CD4-positive, alpha-beta T cell treated with Interleukin-15 for 4 hours (primary cell): ENCODE data around the gene JAKMIP1.

Experiments
- DNase-seq: peaks from one replicate; pipeline ENCODE4 v3.0.0-alpha.2; 2020; ENCODE audit warnings: low spot score

The JAKMIP1 gene

DNA sequence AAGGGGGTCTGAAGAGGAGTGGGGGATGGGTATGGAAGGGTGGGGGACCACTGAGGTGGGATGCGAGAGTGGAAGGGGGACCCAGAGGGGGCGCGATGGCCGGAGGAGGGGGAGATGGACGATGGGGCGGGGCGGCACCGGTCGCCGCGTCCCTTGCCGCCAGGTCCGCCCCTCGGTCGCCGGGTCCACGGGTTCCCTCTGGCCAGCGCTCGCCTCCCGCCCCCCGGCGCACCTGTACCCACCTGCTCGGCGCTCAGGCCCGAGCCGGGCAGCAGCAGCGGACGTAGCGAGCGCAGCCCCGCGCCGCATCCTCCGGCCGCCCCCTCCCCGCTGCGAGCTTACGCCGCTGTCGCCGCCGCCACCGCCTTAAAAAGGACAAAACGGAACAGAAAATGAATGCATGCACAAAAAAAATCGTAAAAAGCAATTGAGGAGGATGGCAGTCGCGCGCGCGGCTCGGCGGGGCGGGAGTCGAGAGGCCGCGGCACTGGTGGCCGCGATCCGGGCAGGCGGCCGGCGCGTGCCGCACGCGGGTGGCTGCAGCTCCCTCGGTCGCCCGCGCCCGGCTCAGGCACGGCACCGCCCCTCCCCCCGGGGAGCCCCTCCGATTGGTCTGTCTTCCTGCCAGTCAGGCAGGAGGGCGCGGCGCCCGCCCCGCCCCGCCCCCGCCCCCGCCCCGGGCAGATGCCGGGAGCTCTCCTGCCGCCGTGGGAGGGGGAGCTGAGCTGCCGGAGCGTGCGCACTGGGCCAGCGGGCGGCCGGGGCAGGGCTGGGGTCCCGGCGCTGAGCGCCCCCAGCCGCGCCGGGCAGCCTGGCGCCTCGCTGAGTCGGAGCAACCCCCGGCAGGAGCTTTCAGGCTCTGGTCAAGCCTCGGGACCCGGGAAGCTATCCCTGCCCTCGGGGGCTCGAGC lies at the start of gene JAKMIP1:
Gene JAKMIP1, minus strand, starts transcription at position 539 of the 911 bp plus-strand sequence. CDS start 87,699 bp downstream, outside the sequence.
- peak; percentile 90 for DNase-seq

DNA sequence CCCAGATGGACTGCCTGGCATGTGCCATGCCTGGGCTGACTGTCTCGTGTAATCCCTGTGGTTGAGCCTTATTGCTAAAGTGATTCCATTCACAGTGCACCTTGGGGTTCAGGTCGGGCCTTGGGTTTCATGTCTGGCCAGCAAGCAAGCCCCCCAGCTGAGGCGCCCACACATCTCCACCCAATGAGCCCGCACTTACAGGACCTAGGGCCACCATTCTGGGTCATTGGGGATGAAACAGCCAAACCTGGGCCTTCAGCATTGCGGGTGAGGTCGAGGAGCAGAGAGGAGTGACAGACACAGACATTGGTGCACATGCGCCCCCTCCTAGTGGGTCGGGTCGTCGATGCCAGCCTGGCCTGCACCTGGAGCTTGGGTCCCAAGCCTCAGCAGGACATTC lies 48.0 kb upstream of the JAKMIP1 start:
- DNase-seq: no peak

DNA sequence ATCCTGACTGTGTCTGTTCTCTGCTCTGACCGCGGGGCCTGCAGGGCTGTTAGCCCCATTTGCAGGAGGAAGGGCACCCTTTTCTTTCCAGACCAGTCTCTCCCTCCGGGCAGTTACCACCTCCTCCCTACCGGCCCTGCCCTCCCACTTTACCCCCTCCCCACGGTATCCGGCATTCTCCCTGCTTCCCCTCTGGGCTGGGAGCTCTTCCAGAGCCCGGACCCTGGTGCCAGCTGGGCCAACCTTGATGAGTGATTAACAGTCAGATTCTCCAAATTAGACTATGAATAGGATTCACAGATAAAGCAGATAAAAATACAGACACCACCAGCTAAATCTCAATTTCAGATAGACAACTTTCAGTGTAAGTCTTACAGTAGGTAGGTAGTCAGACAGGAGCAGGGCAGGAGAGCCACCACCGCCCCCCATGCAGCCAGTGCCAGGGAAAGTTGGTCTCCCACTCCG lies 45.9 kb upstream of the JAKMIP1 start:
- no peak for DNase-seq

DNA sequence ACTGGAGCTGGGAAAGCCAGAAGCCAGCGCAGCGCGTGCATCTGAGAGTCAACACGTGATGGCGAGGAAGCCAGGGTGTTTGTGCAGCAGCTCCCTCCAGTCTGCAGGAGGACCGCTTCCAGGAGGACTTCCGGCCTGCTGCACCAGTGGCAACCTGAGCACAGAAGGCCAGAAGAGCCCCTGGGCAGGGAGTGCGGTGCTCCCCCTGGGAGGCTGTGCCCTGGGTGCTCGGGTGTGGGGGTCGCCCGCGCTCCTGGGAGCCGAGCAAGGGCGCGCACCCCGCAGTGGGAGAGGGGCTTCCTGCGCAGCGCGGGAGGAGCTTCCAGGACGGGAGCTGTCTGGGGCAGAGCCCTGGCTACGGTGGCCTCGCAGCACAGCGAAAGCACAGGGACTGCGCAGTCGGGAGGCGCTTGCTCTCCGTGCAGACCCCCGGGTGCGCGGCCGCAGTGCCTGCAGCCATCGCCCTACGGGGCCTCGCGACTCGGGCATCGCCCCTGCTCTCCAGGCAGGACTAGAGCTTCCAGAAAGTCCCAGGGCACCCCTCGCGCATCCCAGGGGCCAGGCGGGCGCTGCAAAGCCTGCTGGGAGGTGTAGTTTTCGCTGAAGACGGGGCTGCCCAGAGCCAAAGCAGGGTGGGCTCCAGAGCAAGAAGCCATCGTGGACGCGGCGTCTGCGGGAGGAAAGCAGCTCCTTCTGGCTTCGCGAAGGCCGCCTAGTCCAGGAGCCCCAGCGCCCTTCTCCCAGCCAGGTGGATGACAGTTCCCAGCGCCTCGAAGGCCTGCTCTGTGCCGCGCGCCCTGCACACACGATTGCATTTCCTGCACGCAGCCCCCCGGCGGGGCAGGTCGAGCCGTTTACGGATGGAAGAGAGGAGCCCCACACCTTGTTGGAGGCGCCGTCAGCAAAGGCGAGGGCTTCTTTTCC lies 45.2 kb upstream of the JAKMIP1 start:
- no peak for DNase-seq

DNA sequence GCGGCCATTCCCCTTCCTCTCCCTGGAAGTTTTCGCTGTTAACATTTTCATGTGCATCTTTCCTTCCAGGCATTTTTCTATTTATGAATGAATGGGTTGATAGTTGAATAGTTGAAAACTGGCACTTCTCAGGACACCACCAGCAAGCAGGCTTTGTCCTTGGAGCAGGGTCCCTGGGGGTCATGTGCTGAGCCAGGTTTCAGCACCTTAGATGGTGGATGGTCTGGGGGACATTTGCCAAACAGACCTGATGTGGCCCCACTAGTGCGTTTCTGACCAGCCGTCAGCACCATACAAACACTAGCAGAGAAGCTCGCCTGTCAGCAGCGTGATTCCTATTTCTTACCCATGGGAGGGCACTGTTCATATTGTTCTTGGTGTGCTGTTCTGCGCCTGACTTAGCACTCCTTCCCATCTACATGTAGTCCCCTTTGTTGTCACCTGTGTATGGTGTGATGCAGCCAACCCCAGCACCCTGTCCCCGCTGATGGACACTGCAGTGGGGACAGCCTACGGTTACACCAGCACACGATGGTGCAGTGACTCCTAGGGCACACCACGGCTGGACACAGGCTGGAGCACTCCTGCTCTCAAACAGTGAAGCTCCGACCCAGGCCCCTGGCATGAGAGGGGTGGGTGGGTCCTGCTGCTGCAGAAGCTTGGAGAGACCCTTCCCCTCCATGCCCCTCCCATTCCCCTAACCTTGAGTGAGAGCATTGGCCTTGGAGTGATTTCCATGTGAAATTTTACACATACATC lies 42.1 kb upstream of the JAKMIP1 start:
- DNase-seq: no peak

DNA sequence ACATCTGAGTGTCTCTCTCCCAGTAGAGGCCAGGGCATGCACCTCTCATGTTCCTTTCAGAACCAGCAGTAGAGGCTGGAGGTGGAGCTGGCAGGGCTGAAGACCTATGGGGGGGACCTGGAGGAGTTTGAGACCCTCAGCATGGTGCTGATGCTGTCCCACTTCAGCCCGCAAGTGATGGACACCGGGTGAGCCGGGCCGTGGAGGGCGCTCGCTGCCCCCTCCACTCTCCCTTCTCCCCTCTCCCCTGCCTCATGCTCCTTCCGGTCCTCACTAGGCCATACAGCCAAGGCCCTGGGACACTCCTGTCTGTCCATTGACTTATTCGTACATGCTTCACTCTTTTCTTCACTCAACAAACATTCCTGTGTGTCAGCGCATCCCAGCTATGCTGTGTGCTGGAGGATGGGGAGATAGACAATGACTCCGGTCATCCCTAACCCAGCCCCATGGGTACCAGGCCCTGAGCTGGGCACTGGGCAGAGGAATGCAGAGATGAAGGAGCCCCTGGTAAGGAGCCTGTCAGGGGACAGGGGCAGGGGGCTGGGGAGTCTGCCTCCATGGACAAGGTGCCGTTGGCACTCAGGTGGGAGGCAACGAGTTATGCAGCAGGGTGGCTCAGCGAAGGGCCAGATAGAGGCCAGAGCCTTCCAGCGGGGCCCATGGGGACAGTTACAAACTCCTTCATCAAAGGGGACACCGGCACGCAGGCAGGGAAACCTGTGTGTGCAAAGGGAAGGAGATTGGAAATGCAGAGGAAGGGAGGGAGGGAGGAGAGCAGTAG lies 40.9 kb upstream of the JAKMIP1 start:
- no peak for DNase-seq

DNA sequence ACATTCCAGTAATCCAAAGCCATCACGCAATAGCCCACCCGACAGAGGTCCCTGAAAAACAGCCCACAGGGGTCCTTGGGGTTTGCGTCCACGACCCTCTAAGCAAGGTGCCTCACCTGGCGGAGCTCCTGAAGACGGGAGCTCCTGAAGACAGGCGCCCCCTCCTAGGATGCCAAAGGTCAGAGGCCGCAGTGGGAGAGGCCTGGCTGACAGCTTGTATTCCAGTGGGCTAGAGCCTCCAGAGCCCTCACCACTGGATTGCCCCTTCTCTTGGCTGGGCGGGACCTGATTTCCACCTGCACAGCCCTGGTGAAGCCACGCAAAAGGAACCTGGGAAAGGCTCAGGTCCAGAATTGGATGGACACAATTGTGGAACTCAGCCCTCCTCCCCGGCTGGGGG lies 39.6 kb upstream of the JAKMIP1 start:
- DNase-seq: no peak

DNA sequence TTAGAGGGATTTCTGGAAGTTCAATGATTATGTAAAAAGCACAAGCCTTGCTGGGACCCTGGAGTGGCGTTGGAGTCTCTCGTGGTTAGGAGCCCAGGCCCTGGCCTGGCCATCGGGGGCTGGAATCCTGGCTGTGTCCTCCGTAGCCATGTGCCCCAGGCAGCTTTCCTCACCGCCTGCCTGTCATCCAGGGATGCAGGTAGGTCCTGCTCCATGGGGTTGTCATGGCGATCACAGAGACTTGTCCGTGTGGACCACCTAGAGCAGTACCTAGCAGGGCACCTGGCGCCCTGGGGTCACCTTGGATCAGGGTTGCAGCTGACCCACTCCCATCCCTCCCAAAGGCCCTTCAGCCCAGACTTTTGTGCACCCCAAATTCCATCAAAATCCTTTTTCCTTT lies 39.1 kb upstream of the JAKMIP1 start:
- no peak for DNase-seq

DNA sequence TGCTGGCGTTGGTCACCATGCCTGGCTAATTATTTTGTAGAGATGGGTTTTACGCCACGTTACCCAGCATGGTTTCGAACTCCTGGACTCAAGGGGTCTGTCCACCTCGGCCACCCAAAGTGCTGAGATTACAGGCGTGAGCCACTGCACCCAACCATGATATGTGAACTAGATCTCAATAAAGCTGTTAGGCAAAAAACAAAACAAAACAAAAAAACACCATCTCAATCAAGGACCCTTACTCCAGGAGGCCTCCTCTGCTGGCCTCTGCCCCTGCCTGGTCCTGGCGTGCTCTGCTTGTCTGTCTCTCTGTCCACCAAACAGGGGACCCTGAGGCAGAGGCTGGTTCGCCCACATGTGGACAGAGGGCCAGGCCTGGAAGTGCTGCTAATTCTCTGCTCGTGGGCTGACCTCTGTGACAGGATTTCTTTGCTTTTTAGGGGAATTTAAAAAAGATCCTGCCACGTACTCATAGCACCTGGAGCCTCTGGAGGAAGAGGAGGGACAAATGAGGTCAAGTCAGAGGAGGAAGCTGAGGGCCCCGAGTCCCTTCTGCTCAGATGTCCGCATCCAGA lies 36.6 kb upstream of the JAKMIP1 start:
- no peak for DNase-seq

DNA sequence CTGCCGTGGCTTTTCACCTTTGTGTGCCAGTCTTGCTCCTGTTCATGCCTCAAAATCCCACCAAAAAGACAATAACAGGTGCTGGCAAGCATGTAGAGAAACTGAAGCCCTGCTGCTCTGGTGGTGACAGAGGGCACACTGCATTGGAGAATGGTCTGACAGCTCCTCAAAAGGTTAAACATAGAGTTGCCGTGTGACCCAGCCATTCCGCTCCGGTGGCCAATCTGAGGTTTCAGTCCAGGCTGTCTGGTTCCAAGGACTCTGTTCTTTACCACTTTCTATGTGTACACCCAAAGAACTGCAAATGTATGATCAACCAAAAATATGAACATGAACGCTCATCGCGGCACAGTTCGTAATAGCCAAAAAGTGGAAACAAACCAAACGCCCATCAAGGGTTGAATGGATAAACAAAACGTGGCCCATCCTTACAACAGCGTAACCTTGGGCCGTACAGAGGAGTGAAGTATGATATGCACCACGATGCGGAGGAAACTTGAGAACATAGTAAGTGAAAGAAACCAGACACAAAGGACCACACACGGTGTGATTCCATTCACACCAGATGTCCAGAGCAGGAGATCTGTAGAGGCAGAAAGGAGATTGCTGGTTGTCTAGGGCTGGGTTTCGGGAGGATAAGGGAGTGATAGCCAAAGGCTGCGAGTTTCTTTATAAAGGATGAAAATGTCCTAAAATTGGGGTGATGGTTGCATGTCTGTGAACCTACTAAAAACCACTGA lies 35.7 kb upstream of the JAKMIP1 start:
- no peak for DNase-seq

DNA sequence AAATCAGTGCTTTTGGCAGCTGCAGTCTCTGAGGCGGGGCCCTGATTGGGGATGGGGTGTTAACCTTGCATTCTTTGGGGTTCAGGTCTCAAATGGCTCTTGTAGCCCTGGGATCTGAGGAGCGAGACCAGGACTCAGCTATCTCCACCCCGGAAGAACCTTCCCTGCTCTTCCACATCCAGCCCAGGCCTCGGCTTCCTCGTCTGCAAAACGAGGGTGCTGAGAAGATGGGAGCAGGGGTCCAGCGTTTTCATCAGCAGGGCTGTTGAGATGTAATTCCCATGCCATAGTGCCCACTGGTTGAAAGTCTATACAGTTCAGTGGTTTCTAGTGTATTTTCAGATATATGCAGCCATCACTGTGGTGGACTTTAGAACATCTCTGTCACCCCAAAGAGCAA lies 34.7 kb upstream of the JAKMIP1 start:
- no peak for DNase-seq

DNA sequence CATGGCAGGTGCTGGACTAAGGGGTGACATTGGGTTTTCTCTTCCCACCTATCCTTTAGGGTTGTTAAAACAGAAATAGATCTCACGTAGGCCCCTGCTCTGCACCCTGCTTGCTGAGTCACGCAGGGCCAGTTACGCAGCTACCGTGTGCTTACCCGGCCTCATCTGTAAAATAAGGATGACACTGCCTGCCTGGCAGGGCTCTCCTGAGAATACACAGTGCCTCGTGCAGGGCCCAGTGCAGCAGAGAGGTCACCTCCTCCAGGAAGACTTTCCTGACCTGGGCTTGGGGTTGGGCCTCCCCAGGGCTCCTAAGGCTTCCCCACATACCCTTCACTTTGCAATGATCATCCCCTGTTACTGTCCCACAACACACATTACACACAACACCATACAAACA lies 33.6 kb upstream of the JAKMIP1 start:
- DNase-seq: no peak

DNA sequence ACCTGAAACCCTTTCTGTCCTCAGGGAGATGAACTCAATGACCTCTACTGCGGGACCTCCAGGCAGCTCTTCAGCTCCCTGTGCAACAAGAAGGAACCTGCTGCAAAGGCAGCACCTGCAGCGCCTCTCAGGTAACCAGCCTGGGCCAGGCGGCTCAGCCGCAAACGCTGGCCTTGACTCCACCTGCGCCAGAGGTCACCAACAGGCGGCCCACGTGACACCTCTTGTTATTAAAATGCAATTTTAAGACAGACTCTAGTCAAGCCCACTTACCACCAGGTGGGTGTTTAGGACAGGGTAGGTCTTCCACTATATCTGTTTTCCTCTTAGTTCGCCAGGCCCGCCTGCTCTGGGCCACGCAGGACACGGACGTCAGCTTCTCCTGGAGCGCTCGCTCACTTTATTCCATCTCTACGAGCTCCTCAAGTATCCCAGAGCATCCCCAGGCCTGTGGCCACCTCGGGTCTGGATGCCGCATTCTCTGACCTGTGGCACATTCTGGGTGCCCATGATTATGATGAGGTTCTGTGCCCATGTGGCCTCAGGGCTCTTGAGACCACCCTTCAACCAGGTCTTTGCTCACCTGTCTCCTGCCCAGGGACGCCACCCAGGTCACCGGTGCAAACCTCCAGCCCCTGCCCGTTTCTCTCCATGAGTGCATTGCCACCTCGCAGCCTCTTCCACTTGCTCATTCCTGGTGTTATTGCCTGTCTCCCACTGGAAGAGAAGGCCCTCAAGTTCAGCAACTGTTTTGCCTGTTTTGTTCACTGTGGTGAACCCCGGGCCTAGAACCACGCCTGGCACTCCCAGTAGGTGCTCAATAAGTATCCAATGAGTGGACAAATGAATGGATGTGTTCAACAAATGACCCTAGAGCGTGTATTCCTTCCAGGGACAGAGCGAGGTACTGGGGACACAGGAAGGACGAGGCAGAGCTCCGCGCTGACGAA lies 32.8 kb upstream of the JAKMIP1 start:
- DNase-seq: no peak

DNA sequence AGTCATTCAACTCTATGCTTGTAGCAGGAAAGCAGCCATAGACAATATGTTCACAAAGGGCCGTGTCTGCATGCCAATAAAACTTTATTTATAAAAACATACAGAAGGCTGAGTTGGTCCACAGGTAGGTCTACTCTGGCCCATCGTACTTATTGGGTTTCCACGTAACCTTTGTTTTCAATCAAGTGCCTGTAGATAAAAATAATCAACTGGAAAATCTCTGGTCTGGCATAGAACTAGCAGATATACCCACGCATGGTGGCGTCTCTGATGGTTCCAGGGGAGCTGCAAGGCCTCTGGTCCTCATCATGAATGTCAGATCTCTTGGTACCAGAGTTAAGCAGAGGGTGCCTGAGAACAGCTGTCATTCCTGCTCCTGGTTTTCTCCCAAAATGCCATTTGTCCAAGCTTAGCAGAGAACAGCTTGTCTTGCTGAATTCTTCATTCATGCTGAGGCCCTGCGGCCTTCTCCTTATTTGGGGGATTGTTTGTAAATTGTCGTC lies 31.4 kb upstream of the JAKMIP1 start:
- no peak for DNase-seq

DNA sequence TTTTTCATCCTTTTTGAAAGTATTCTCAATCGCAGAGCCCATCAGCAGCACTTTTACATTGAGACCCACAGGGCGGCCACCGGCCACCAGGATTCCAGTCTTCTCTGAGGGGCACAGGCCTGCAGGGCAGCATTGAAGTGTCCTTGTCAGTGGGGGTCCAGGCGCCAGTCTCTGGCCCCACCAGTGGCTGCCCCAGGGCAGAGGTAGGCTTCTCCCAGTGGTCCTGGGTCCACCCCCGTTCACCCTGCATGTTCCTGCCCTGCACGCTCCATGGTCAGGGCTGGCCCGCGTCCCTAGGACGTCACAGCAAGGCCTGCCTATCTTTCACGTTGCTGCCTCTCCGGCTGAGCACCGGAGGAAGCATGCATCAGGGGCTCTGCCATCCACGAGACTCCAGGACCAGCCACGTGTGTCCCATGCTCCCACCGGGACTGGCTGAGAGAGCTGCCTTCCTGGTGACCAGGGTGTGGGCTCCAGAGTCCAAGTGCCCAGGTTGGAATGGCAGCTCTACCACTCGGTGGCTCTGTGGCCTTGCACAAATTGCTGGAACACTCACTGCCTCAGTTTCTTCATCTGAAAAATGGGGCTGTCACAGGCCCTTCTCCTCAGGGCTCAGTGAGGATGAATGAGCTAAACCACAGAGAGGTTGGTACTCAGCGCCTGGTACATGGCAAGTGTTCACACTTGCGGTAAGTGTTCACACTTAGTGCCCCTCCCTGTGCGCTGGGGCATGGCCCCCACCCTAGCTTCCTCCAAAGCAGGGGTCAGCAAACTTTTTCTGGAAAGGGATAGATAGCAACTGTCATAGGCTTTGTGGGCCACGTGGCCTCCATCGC lies 30.7 kb upstream of the JAKMIP1 start:
- no peak for DNase-seq

DNA sequence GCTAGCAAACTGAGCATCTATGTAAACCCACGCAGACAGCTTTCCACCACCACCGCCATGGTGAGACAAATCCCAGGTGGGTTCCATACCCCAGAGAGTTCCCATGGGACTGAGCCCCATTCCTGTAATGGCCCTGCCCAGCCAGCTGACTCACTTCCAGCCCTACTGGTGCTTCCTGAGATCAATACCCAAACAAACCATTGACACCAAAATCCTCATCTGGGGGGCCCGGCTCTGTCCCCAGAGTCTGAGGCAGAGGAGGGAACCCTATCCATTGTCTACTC lies 30.1 kb upstream of the JAKMIP1 start:
- DNase-seq: no peak

DNA sequence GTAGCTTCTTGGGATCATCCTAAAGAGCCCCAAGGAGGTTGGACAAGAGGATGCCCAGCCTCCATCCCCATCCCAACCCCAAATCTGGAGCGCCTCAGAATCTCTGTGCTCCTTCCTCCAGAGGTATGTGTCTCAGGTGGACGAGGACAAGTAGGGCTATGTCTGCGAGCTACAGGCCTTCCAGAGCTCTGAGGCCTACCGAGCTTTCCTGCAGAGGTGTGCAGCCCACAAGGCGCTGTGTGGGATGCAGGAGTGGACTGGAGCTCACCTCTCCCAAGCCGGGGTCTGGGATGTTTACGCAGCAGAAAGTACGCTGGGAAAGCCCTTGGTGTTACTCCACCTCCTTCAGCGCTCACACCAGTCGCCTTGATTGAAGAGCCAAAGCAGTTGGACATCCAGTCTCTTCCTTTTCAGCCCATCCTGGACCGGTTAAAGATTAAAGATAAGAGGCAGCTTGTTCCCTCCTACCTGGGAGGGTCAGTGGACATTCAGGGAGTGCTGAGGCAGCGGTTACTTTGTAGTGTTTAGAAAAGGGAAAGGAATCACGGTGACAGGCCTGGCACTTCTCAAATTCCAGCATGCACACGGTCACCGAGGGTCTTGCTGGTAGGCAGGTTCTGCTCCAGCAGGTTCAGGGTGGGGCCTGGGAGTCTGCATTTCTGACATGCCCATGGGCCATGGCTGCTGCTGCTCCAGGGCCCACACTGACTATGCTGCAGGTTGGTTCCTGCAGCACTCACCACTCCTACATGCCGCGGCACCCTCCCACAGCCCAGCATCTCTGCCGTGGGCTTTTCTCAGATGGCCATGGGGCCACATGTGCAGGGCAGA lies 29.5 kb upstream of the JAKMIP1 start:
- DNase-seq: no peak
